RWPE2 (cell line): ENCODE data around the gene AFG1L.

ENCODE experiments used
- ATAC-seq: fragments of 200-7000 bp; cut with Tn5 transposase; 3 replicates; pipeline ENCODE4 v1.9.1; 2021; ENCODE audit warnings: low read depth
- DNase-seq: peaks from one replicate; pipeline ENCODE4 v3.0.0-alpha.2; 2020; ENCODE audit warnings: low spot score
- H3K27ac ChIP-seq: fragments of 450-650 bp; 2 replicates; pipeline ENCODE4 v1.5.1; 2017; ENCODE audit warnings: mild to moderate bottlenecking; ENCODE audit not compliant: poor library complexity, severe bottlenecking
- H3K27me3 ChIP-seq: fragments of 250-450 bp; sonication (Bioruptor Pico); 2 replicates; pipeline ENCODE4 v1.5.1; 2021; ENCODE audit warnings: mild to moderate bottlenecking, moderate library complexity; ENCODE audit not compliant: insufficient read depth, poor library complexity, severe bottlenecking
- H3K36me3 ChIP-seq: fragments of 250-450 bp; sonication (Bioruptor Pico); 2 replicates; pipeline ENCODE4 v1.5.1; 2020; ENCODE audit warnings: low read depth, mild to moderate bottlenecking, moderate library complexity
- H3K4me1 ChIP-seq: fragments of 250-450 bp; sonication (Bioruptor Pico); 2 replicates; pipeline ENCODE4 v1.5.1; 2021; ENCODE audit warnings: mild to moderate bottlenecking, moderate library complexity; ENCODE audit not compliant: insufficient read depth, poor library complexity, severe bottlenecking
- H3K4me3 ChIP-seq: fragments of 250-450 bp; sonication (Bioruptor Pico); 2 replicates; pipeline ENCODE4 v1.5.1; 2021; ENCODE audit warnings: mild to moderate bottlenecking, moderate library complexity; ENCODE audit not compliant: severe bottlenecking
- H3K9me3 ChIP-seq: fragments of 250-450 bp; sonication (Bioruptor Pico); 2 replicates; pipeline ENCODE4 v1.5.1; 2021; ENCODE audit warnings: mild to moderate bottlenecking, moderate library complexity; ENCODE audit not compliant: severe bottlenecking
- TF ChIP-seq, protein P1 (sequence below): fragments of 450-650 bp; IDR thresholded peaks from one replicate; pipeline ENCODE4 v1.5.1; 2017; ENCODE audit warnings: mild to moderate bottlenecking, moderate library complexity; ENCODE audit not compliant: poor library complexity, severe bottlenecking

AFG1L gene

DNA sequence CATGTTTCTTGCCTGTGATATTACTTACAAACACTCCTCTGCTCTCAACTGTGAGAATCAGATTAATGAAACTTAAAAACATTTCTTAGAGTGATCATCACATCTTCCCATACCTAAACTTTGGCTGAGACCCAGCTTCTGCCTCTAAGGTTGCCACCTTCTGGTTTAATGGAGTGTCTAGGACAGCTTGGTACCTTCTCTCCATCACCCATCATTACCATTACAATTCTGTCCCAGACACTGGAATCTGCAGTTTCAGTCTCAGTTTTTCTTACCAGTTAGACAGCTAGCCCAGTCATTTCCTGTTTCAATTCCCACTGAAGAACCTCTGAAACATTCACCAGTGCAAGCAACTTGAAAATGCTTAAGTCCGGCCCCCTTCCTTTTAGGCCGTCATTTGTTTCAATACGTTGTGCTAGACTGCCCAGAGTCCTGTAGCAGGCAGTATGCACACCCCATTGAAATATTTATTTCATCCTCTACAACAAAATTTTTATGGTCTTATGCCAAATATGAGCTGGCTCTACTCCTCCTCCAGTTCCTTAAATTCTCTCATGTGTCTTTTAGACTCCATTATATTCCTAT lies 158.8 kb downstream of the AFG1L start:
- no peaks in the 10 kb centered on the region for H3K9me3 ChIP-seq
- no peaks in the 10 kb centered on the region for H3K4me1 ChIP-seq
- no peak overlapping the region for H3K27ac ChIP-seq
- DNase-seq: no peak
- H3K27me3 ChIP-seq: no peaks in the 10 kb centered on the region
- TF ChIP-seq, protein P1, sequence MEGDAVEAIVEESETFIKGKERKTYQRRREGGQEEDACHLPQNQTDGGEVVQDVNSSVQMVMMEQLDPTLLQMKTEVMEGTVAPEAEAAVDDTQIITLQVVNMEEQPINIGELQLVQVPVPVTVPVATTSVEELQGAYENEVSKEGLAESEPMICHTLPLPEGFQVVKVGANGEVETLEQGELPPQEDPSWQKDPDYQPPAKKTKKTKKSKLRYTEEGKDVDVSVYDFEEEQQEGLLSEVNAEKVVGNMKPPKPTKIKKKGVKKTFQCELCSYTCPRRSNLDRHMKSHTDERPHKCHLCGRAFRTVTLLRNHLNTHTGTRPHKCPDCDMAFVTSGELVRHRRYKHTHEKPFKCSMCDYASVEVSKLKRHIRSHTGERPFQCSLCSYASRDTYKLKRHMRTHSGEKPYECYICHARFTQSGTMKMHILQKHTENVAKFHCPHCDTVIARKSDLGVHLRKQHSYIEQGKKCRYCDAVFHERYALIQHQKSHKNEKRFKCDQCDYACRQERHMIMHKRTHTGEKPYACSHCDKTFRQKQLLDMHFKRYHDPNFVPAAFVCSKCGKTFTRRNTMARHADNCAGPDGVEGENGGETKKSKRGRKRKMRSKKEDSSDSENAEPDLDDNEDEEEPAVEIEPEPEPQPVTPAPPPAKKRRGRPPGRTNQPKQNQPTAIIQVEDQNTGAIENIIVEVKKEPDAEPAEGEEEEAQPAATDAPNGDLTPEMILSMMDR: no peak
- no peak for ATAC-seq
- H3K4me3 ChIP-seq: no peak overlapping the region
- H3K36me3 ChIP-seq: no peaks in the 10 kb centered on the region

DNA sequence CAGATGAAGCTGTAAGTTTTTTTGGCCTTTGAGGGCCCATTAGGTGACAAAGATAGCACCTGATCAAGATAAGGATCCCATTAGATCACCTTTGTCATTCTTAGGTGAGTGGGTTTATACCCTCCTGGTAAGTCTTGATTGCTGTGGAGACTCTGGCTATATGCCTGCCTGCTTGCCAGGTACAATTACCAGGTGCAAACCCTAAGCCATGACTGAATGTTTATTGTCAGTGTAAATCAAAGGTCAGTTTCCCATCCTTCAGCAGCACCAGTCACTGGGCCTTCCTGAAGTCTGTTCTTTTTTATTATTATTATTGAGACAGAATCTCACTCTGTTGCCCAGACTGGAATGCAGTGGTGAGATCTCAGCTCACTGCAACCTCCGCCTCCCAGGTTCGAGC lies 159.5 kb downstream of the AFG1L start:
- Histone ChIP-seq H3K27ac (no peak overlapping the region), H3K27me3 (no peaks in the 10 kb centered on the region), H3K4me1 (no peaks in the 10 kb centered on the region), H3K9me3 (no peaks in the 10 kb centered on the region), H3K36me3 (no peaks in the 10 kb centered on the region), H3K4me3 (no peak overlapping the region)
- TF ChIP-seq, protein P1: no peak
- no peak for ATAC-seq
- no peak for DNase-seq

DNA sequence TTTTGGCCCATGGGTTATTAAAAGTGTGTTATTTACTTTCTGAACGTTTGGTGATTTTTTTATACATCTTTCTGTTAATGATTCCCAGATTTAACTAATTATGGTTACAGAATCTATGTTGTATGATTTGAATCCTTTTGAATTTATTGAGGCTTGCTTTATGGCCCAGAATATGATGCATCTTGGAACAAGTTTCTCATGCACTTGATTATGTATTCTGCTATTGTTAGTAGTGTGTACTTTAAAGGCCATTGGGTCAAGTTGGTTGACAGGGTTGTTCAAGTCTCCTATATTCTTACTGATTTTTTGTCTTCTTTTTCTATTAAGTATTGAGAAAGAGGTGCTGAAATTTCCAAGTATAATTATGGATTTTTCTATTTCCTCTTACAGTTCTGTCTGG lies 160.8 kb downstream of the AFG1L start:
- no peak overlapping the region for H3K27ac ChIP-seq
- H3K4me1 ChIP-seq: no peaks in the 10 kb centered on the region
- no peaks in the 10 kb centered on the region for H3K9me3 ChIP-seq
- H3K4me3 ChIP-seq: no peak overlapping the region
- TF ChIP-seq, protein P1: no peak
- no peaks in the 10 kb centered on the region for H3K27me3 ChIP-seq
- H3K36me3 ChIP-seq: no peaks in the 10 kb centered on the region
- no peak for DNase-seq
- ATAC-seq: no peak

DNA sequence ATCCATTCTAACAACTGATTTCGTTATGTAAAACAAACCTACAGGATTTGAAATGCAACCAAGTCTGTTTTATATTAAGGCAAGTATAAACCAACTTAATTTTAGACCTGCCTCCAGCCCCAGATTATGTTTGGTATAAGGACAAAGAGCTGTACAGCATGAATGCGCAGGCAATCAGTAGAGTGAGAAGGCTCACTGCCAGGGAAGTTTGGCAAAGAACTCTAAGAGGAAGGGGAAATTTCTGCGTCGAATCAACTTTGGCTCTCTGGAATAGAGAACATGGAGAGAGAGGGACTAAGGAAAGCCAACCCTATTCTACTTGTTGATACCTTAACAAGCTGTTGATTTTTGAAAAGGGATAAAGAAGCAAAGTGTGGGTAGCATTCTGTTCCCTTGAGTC lies 168.9 kb downstream of the AFG1L start:
- H3K9me3 ChIP-seq: no peaks in the 10 kb centered on the region
- TF ChIP-seq, protein P1: no peak
- ATAC-seq (no peak), DNase-seq (no peak)
- no peaks in the 10 kb centered on the region for H3K36me3 ChIP-seq
- no peaks in the 10 kb centered on the region for H3K27me3 ChIP-seq
- H3K27ac ChIP-seq: no peak overlapping the region
- peaks cover 6% of the 10 kb centered on the region for H3K4me1 ChIP-seq
- H3K4me3 ChIP-seq: no peak overlapping the region

DNA sequence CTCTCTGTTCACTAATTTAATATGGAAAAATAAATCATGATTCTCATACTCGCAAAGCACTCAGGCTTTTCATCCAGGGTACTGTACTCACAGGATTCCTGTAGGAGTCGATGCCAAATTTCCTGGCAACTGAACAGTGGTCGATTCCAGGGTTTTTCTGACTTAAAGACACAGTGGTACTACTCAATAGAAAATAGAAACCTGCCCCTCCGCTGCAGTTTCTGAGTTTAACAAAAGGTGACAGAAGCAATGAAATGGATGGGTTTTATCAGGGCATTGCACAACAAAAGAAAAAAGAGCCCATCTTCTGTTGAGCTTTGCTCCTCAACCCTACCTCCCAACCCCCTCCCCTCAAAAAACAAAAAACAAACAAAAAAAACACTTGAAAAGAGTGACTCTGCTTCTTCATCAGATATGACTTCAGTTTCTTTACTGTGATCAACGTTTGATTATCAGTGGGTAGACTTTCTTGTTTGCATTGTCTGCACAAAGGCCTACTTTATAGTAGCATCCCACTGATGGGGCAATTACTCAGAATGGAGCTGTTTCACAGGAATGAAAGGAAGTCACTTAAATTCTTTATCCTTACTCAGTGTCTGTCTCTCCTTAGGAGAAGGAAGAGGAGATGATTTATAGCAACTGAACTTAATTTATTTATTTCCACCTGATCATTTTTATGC lies 169.7 kb downstream of the AFG1L start:
- DNase-seq (no peak), ATAC-seq (no peak)
- Histone ChIP-seq H3K4me3 (no peak overlapping the region), H3K27me3 (no peaks in the 10 kb centered on the region), H3K4me1 (peaks cover 6% of the 10 kb centered on the region), H3K27ac (no peak overlapping the region), H3K9me3 (no peaks in the 10 kb centered on the region), H3K36me3 (no peaks in the 10 kb centered on the region)
- TF ChIP-seq, protein P1: no peak
